Measurements from ENCODE around the gene FAM98B. TPM values are rescaled to one million over a fixed set of nuclear protein-coding genes. Genes with fewer than 3 reads are reported as not detected.

The FAM98B gene
- total and polyA plus RNA-seq, 8 donors, result 3.2 to 13.8 (median 5.7) TPM

DNA sequence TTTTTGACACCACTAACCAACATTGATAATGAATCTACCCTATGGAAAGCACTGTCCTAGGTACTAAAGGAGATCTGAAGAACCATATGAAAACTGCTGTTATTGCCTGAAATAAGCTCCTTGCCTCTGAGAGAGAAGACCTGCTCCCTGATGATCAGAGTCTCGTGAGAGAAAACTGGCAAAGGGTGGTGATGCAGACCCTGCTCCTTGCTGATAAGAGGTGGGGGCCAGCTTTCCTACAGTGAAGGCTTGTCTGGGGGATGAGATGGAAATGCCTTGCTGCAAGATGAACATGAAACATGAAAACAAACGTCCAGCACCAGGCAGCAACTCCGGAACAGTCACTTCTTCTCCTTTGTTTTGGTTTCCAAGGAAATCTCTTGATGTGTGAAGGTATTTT is 78.8 kb downstream of the FAM98B start:
- Histone ChIP-seq H3K27me3 (no peaks in the 10 kb centered on the region), H3K27ac (no peak overlapping the region), H3K4me1 (no peaks in the 10 kb centered on the region), H3K9me3 (no peaks in the 10 kb centered on the region), H3K36me3 (no peaks in the 10 kb centered on the region), H3K4me3 (no peak overlapping the region)
- DNase-seq (no peak), FAIRE-seq (no peak), ATAC-seq (no peak)
- TF ChIP-seq, protein P1, sequence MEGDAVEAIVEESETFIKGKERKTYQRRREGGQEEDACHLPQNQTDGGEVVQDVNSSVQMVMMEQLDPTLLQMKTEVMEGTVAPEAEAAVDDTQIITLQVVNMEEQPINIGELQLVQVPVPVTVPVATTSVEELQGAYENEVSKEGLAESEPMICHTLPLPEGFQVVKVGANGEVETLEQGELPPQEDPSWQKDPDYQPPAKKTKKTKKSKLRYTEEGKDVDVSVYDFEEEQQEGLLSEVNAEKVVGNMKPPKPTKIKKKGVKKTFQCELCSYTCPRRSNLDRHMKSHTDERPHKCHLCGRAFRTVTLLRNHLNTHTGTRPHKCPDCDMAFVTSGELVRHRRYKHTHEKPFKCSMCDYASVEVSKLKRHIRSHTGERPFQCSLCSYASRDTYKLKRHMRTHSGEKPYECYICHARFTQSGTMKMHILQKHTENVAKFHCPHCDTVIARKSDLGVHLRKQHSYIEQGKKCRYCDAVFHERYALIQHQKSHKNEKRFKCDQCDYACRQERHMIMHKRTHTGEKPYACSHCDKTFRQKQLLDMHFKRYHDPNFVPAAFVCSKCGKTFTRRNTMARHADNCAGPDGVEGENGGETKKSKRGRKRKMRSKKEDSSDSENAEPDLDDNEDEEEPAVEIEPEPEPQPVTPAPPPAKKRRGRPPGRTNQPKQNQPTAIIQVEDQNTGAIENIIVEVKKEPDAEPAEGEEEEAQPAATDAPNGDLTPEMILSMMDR (IDR thresholded peaks at IDR 0.05), result no peak
- intact Hi-C loops (cut with DNase I), result no loop called here
- WGBS, 2 donors, result 67 to 77% methylated on average over 3 of the region's 3 CpGs

DNA sequence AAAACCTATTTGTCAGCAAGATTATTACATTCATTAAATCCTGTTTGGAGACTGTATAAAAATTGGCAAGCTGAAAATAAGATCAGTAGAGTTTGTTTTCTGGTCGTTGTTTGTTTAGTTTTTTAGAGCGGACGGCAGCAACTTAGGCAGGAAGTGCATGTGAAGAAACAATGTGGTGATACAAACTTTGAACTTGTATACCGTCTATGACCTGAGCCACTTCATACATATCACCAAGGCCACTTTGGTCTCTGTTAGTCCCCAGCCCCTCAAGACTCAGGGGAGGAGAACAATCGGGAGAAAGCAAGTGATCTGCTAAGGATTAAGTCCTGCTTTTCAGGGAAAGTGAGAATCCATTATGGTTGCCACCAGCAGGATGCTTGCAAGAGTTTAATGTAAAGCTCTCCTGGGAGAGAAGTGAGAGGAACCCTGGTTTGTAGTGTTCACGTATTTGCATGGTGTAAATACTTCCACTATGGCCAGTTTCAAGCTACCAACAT is 79.5 kb downstream of the FAM98B start:
- TF ChIP-seq, protein P1 (IDR thresholded peaks at IDR 0.05), result no peak
- WGBS, 2 donors, result 75 to 82% methylated on average over 6 of the region's 6 CpGs
- Histone ChIP-seq H3K4me1 (no peaks in the 10 kb centered on the region), H3K4me3 (no peak overlapping the region), H3K9me3 (no peaks in the 10 kb centered on the region), H3K36me3 (no peaks in the 10 kb centered on the region), H3K27me3 (no peaks in the 10 kb centered on the region), H3K27ac (no peak overlapping the region)
- DNase-seq (no peak), FAIRE-seq (no peak), ATAC-seq (no peak)
- intact Hi-C loops (cut with DNase I), result no loop called here

DNA sequence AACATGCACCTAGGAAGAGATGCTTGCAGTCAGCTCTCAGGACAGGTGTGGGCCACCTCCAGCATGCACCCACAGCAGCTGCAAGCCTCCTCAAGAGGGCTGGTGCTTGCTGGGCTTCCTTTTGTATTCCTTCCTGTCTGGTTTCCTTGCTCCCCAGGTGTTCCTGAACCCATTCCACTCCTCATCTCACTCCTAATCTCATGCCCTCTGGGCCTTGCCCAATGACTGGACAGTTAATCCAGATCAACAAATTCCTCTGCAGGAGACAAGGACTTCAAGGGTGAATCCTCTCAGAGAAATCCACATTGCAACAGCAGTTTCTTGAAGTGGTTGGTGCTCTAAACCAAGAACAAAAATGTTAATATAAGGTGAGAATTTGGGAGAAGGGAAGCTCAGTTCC is 80.0 kb downstream of the FAM98B start:
- DNase-seq (no peak), ATAC-seq (no peak), FAIRE-seq (no peak)
- TF ChIP-seq, protein P1 (IDR thresholded peaks at IDR 0.05), result no peak
- no peaks in the 10 kb centered on the region for H3K4me1 ChIP-seq
- no peak overlapping the region for H3K4me3 ChIP-seq
- no peaks in the 10 kb centered on the region for H3K9me3 ChIP-seq
- no peak overlapping the region for H3K27ac ChIP-seq
- no peaks in the 10 kb centered on the region for H3K27me3 ChIP-seq
- H3K36me3 ChIP-seq, result no peaks in the 10 kb centered on the region
- intact Hi-C loops (cut with DNase I), result no loop called here

DNA sequence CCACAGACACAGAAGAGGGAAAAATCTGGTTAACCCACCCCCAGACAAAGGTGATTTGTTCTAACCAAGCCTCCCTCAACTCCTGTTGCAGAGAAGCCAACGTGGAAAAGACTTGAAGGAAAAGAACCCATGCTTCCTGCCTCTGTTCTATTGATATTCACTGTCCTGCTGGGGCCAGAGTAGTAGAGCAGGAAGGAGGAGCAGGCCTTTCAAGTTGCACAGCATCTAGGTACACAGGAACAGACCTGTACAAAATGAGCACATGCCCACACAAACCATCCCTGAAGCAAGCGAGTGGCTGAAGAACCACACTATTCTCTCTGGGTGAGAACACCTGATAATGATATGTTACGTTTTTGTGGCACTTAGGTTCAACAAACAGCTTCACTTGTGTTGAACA is 80.8 kb downstream of the FAM98B start:
- intact Hi-C loops (cut with DNase I), result no loop called here
- Histone ChIP-seq H3K36me3 (no peaks in the 10 kb centered on the region), H3K4me1 (no peaks in the 10 kb centered on the region), H3K4me3 (no peak overlapping the region), H3K9me3 (no peaks in the 10 kb centered on the region), H3K27me3 (no peaks in the 10 kb centered on the region), H3K27ac (no peak overlapping the region)
- no peak for DNase-seq
- no peak for FAIRE-seq
- no peak for ATAC-seq
- TF ChIP-seq, protein P1 (IDR thresholded peaks at IDR 0.05), result no peak
- WGBS, 2 donors, result 74 to 79% methylated on average over 3 of the region's 3 CpGs

DNA sequence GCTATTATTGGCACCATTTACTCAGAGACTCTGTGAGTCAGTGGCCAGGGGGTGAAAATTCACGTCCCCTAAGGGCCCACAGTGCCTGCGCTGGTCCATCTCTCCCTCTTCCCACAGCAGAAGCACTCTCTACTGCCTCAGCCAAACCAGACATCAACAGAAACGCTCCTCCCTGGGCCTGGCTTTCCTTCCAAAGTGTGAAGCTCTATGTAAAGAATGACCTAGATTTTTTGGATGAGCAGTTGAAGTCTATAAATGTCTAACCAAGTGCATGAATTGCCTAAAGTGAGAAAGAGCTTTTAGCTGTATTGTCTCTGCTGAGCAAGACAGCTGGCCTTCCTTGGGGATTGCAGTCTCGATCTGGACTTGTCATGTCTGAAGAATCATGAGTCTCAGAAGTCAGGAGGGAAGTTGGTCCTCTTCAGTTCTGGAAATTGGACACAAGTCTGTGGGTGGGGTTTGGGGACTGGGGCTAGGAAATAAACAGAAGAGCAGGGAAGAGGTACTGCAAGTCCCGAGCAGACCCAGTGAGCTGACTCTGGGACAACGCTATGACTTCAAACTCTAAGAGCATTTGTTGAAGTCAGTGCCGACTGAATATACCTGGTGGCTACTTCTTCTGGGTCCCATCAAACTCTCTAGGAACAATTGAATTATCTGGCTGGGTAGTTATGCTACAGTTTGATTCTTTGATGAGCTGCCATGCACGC is 81.7 kb downstream of the FAM98B start:
- intact Hi-C loops (cut with DNase I), result no loop called here
- Histone ChIP-seq H3K4me1 (no peaks in the 10 kb centered on the region), H3K36me3 (no peaks in the 10 kb centered on the region), H3K4me3 (no peak overlapping the region), H3K27me3 (no peaks in the 10 kb centered on the region), H3K9me3 (no peaks in the 10 kb centered on the region), H3K27ac (no peak overlapping the region)
- TF ChIP-seq, protein P1 (IDR thresholded peaks at IDR 0.05), result no peak
- WGBS, 2 donors, result 82 to 89% methylated on average over 8 of the region's 8 CpGs
- no peak for DNase-seq
- no peak for FAIRE-seq
- peak in 2 of 4 donors; percentile 20 to 40 for ATAC-seq
